GM12878 (cell line): Measurements from ENCODE around the gene ELMO2. TPM values are rescaled to one million over a fixed set of nuclear protein-coding genes. Genes with fewer than 3 reads are reported as not detected.

Source experiments
- ATAC-seq: fragments of 200-7000 bp; cut with Tn5 transposase; 3 replicates; pipeline ENCODE4 v1.9.1; 2020; ENCODE audit warnings: mild to moderate bottlenecking, moderate library complexity
- BruUV-seq: library from RNA; stranded (reverse); fragments of 400-500 nt; replicated peaks from 2 replicates; lab custom pipeline; 2021; lab: Mats Ljungman, UMichigan
- CTCF ChIA-PET: fragments of 300-600 bp; sonication (Branson Sonifier 250); formaldehyde crosslinking; extraction: SDS; loops from one replicate; lab custom pipeline; 2021; ENCODE audit warnings: inconsistent platforms; lab: Yijun Ruan, JAX
- POLR2A ChIA-PET: fragments of 350-600 bp; formaldehyde crosslinking; extraction: SDS; loops from one replicate; lab custom pipeline; 2021; ENCODE audit warnings: inconsistent platforms; lab: Charles Lee
- RAD21 ChIA-PET: fragments of 300-600 bp; sonication (Branson Sonifier 250); formaldehyde crosslinking; loops from one replicate; lab custom pipeline; 2023; ENCODE audit warnings: antibody characterized with exemption; ENCODE audit not compliant: unreplicated experiment; lab: Charles Lee
- SMC1A ChIA-PET: fragments of 300-600 bp; sonication (Branson Sonifier 250); formaldehyde crosslinking; loops from one replicate; lab custom pipeline; 2023; ENCODE audit not compliant: unreplicated experiment, uncharacterized antibody; lab: Charles Lee
- DNase-seq: peaks from one replicate; pipeline ENCODE4 v3.0.0-alpha.2; 2011; ENCODE audit warnings: low read depth, low spot score
- FAIRE-seq: peaks from 3 replicates; lab custom pipeline; 2011; peaks lifted over from hg19 to GRCh38; lab: Jason Lieb, UNC
- H2AFZ ChIP-seq: 2 replicates; pipeline ENCODE4 v1.6.0; 2011; ENCODE audit warnings: low read depth, low read length, control low read depth; ENCODE audit not compliant: control insufficient read depth
- H3K27ac ChIP-seq: 2 replicates; pipeline ENCODE4 v1.5.1; 2011; ENCODE audit warnings: control low read depth; ENCODE audit not compliant: control insufficient read depth, insufficient read depth
- H3K27me3 ChIP-seq, 2 experiments: replicated peaks in 1 of 2; 2 replicates each; pipeline versions ENCODE4 v1.6.0 to v1.6.1; 2011; ENCODE audit warnings: low read length in 1 of 2; ENCODE audit not compliant: control insufficient read depth in 2 of 2, insufficient read depth in 2 of 2
- H3K36me3 ChIP-seq, 2 experiments: 2 replicates each; pipeline ENCODE4 v1.5.1; 2011; ENCODE audit warnings: low read length in 1 of 2; ENCODE audit not compliant: control insufficient read depth in 2 of 2, insufficient read depth in 2 of 2
- H3K4me1 ChIP-seq: 2 replicates; pipeline ENCODE4 v1.6.1; 2011; ENCODE audit warnings: mild to moderate bottlenecking, low read length, moderate library complexity, mixed read lengths; ENCODE audit not compliant: control insufficient read depth, insufficient read depth
- H3K4me2 ChIP-seq: 2 replicates; pipeline ENCODE4 v1.6.0; 2011; ENCODE audit warnings: control low read depth; ENCODE audit not compliant: control insufficient read depth, insufficient read depth
- H3K4me3 ChIP-seq: fragments of 200-600 bp; sonication (generic); 2 replicates; pipeline ENCODE4 v1.5.1; 2016
- H3K79me2 ChIP-seq: 2 replicates; pipeline ENCODE4 v1.6.0; 2011; ENCODE audit warnings: low read length; ENCODE audit not compliant: control insufficient read depth, insufficient read depth
- H3K9ac ChIP-seq: 2 replicates; pipeline ENCODE4 v1.8.0; 2011; ENCODE audit warnings: low read length, control low read depth, mixed read lengths; ENCODE audit not compliant: control insufficient read depth, insufficient read depth
- H3K9me3 ChIP-seq: replicated peaks from 3 replicates; pipeline ENCODE4 v1.5.1; 2011; ENCODE audit warnings: mild to moderate bottlenecking, low read length; ENCODE audit not compliant: control insufficient read depth, insufficient read depth
- H4K20me1 ChIP-seq: 2 replicates; pipeline ENCODE4 v1.6.0; 2011; ENCODE audit not compliant: control insufficient read depth, insufficient read depth
- CBX5 ChIP-seq: sonication (generic); IDR thresholded peaks from 2 replicates; pipeline ENCODE4 v1.6.1; 2016; ENCODE audit warnings: low read depth, moderate library complexity, mild to moderate bottlenecking, inconsistent platforms
- CHD1 ChIP-seq: IDR thresholded peaks from 2 replicates; pipeline ENCODE4 v1.6.1; 2012; ENCODE audit warnings: low read depth, low read length, improper control_type of control experiment
- ETV6 ChIP-seq, 2 experiments: fragments of 450-650 bp in 1 of 2; IDR thresholded peaks in 1 of 2; conservative IDR thresholded peaks in 1 of 2; 2 replicates each; pipeline ENCODE4 v1.6.1; 2014; ENCODE audit warnings: antibody characterized with exemption in 1 of 2, borderline replicate concordance in 1 of 2, low read depth in 1 of 2, mild to moderate bottlenecking in 1 of 2, moderate library complexity in 1 of 2
- NFIC ChIP-seq: IDR thresholded peaks from 2 replicates; pipeline ENCODE4 v1.6.1; 2012; ENCODE audit warnings: low read depth, mild to moderate bottlenecking, inconsistent platforms, low read length, moderate library complexity
- NRF1 ChIP-seq: conservative IDR thresholded peaks from 2 replicates; pipeline ENCODE4 v1.6.1; 2011; ENCODE audit warnings: mild to moderate bottlenecking, low read depth, low read length, improper control_type of control experiment
- TBL1XR1 ChIP-seq: IDR thresholded peaks from 2 replicates; pipeline ENCODE4 v1.6.1; 2012; ENCODE audit warnings: low read depth, low read length, improper control_type of control experiment
- WGBS: methylation state at CpG from one replicate; pipeline ENCODE4 v1.1.6; 2016; ENCODE audit warnings: low lambda C conversion rate; ENCODE audit not compliant: insufficient replicate concordance, insufficient coverage; ENCODE audit errors: missing lambda C conversion rate; 5-methylcytosine and 5-hydroxymethylcytosine counted together
- in situ Hi-C: fragments of 300-500 bp; cut with MboI; formaldehyde crosslinking; loops from 9 replicates; pipeline ENCODE4 v1.14.3; 2018; ENCODE audit warnings: mixed read lengths
- intact Hi-C: fragments of 100-400 bp; cut with micrococcal nuclease; formaldehyde crosslinking; loops from one replicate; pipeline ENCODE4 v1.14.2; 2022; ENCODE audit not compliant: unreplicated experiment
- polyA plus RNA-seq, 11 experiments: library from polyadenylated mRNA; depleted of rRNA in 4 of 11; unstranded in 6 of 11; stranded (reverse) in 5 of 11; fragments of >200 nt; fragmentation: Nextera tagmentation in 4 of 11; fragmentation: Illumina TruSeq in 1 of 11; extraction: Ambion mirVana in 4 of 11; extraction: Trizol in 1 of 11; gene quantifications; 1 replicate in 1 of 11; 2 replicates in 10 of 11; pipeline versions ENCODE4 v1.2.1 to v1.2.3, GENCODE V29; 2011 to 2016; ENCODE audit warnings: inconsistent platforms in 2 of 11, missing spikeins in 2 of 11, low read depth in 1 of 11
- total RNA-seq, 4 experiments: library from RNA; depleted of rRNA in 3 of 4; stranded (reverse); fragments of >200 nt in 3 of 4; fragmentation: Illumina TruSeq in 1 of 4; extraction: Trizol in 1 of 4; gene quantifications; 2 replicates each; pipeline versions ENCODE4 v1.2.1 to v1.2.3, GENCODE V29; 2013 to 2021
- TF ChIP-seq, protein P1 (sequence below): IDR thresholded peaks from 2 replicates; pipeline ENCODE4 v1.6.1; 2012; ENCODE audit warnings: mild to moderate bottlenecking, low read depth, low read length
- TF ChIP-seq, protein P2 (sequence below): IDR thresholded peaks from 2 replicates; pipeline ENCODE4 v1.6.1; 2011; ENCODE audit warnings: mild to moderate bottlenecking, low read depth, low read length, moderate library complexity; ENCODE audit not compliant: insufficient replicate concordance
- TF ChIP-seq, protein P3 (sequence below): fragments of 450-650 bp; formaldehyde crosslinking; IDR thresholded peaks from 2 replicates; pipeline ENCODE4 v1.5.0; 2022; ENCODE audit warnings: mild to moderate bottlenecking, missing genetic modification characterization

The ELMO2 gene
- total and polyA plus RNA-seq, 10 of the 15 experiments (the other 5 are each of a cell fraction or from before 2014, with no cell fraction given) = 14.2 to 40.2 (median 37.6) TPM

DNA sequence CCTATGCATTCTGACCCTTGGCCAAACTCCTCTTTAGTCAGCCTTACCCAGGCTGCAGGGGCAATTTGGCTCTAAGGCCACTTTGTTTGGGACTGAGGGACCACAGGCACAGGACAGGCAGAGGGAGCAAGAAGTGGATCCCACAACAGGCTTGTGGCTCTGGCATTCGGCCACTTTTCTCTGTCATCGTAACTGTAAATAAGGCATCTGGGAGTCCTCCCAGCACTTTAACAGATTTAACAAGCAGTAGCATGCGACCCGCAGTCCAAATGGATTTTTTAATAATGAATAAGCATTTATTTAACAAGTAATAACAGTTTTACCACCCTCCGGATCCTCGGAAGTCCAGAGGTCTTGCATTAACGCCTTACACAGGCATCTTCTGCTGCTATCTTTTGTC lies 82.0 kb downstream of the ELMO2 start:
- peaks cover 4 to 6% of the 10 kb centered on the region in 2 experiments; a peak in 3 of 4 replicates for H3K27me3 ChIP-seq
- SMC1A ChIA-PET = no interaction called here
- H3K4me1 ChIP-seq = no peaks in the 10 kb centered on the region
- no TSS peak for BruUV-seq
- H3K4me2 ChIP-seq = no peak overlapping the region
- H3K79me2 ChIP-seq = no peaks in the 10 kb centered on the region
- no peak overlapping the region for H3K4me3 ChIP-seq
- WGBS = 51% methylated on average over 7 of the region's 7 CpGs
- no peak for ATAC-seq
- H2AFZ ChIP-seq = no peak overlapping the region
- intact Hi-C loops = no loop called here
- CTCF ChIA-PET = no interaction called here
- H4K20me1 ChIP-seq = no peaks in the 10 kb centered on the region
- H3K9me3 ChIP-seq = no peaks in the 10 kb centered on the region
- H3K27ac ChIP-seq = no peak overlapping the region
- RAD21 ChIA-PET = no interaction called here
- POLR2A ChIA-PET = no interaction called here
- H3K36me3 ChIP-seq = no peaks in the 10 kb centered on the region
- DNase-seq = no peak
- no peak for FAIRE-seq
- no peak overlapping the region for H3K9ac ChIP-seq
- no peak for TF ChIP-seq TBL1XR1
- in situ Hi-C loops = no loop called here

DNA sequence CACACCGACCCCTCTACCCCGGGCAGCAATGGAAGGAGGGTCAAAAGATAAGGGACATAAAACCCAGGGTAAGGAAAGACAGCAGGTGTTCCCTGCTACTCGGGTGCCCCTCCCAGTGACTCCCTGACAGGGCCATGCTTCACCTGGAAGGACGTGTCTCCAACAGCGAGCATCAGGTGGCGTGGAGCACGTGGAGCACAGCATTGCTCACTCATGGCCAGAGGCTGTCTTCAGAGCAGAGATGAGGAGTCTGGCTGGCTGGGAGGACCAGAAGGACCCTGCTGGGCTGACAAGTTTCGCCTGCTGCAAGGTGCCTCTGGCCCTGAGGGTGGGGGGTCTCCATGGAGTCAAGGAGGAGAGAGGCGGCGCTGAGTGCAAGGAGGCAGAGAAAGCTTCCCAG lies 82.9 kb downstream of the ELMO2 start:
- no peak overlapping the region for H3K4me3 ChIP-seq
- ATAC-seq = no peak
- no peaks in the 10 kb centered on the region for H3K4me1 ChIP-seq
- TF ChIP-seq NRF1 (no peak), CBX5 (no peak), NFIC (no peak), CHD1 (no peak), ETV6 (conservative IDR thresholded peaks at IDR 0.05 in 1 of 2, IDR thresholded peaks at IDR 0.05 in 1 of 2; ENCODE audit: borderline replicate concordance in 1 of 2, low read depth in 1 of 2) (no peak)
- TF ChIP-seq, protein P1, sequence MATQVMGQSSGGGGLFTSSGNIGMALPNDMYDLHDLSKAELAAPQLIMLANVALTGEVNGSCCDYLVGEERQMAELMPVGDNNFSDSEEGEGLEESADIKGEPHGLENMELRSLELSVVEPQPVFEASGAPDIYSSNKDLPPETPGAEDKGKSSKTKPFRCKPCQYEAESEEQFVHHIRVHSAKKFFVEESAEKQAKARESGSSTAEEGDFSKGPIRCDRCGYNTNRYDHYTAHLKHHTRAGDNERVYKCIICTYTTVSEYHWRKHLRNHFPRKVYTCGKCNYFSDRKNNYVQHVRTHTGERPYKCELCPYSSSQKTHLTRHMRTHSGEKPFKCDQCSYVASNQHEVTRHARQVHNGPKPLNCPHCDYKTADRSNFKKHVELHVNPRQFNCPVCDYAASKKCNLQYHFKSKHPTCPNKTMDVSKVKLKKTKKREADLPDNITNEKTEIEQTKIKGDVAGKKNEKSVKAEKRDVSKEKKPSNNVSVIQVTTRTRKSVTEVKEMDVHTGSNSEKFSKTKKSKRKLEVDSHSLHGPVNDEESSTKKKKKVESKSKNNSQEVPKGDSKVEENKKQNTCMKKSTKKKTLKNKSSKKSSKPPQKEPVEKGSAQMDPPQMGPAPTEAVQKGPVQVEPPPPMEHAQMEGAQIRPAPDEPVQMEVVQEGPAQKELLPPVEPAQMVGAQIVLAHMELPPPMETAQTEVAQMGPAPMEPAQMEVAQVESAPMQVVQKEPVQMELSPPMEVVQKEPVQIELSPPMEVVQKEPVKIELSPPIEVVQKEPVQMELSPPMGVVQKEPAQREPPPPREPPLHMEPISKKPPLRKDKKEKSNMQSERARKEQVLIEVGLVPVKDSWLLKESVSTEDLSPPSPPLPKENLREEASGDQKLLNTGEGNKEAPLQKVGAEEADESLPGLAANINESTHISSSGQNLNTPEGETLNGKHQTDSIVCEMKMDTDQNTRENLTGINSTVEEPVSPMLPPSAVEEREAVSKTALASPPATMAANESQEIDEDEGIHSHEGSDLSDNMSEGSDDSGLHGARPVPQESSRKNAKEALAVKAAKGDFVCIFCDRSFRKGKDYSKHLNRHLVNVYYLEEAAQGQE = no peak
- TF ChIP-seq, protein P2, sequence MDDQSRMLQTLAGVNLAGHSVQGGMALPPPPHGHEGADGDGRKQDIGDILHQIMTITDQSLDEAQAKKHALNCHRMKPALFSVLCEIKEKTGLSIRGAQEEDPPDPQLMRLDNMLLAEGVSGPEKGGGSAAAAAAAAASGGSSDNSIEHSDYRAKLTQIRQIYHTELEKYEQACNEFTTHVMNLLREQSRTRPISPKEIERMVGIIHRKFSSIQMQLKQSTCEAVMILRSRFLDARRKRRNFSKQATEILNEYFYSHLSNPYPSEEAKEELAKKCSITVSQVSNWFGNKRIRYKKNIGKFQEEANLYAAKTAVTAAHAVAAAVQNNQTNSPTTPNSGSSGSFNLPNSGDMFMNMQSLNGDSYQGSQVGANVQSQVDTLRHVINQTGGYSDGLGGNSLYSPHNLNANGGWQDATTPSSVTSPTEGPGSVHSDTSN = no peak
- TF ChIP-seq, protein P3, sequence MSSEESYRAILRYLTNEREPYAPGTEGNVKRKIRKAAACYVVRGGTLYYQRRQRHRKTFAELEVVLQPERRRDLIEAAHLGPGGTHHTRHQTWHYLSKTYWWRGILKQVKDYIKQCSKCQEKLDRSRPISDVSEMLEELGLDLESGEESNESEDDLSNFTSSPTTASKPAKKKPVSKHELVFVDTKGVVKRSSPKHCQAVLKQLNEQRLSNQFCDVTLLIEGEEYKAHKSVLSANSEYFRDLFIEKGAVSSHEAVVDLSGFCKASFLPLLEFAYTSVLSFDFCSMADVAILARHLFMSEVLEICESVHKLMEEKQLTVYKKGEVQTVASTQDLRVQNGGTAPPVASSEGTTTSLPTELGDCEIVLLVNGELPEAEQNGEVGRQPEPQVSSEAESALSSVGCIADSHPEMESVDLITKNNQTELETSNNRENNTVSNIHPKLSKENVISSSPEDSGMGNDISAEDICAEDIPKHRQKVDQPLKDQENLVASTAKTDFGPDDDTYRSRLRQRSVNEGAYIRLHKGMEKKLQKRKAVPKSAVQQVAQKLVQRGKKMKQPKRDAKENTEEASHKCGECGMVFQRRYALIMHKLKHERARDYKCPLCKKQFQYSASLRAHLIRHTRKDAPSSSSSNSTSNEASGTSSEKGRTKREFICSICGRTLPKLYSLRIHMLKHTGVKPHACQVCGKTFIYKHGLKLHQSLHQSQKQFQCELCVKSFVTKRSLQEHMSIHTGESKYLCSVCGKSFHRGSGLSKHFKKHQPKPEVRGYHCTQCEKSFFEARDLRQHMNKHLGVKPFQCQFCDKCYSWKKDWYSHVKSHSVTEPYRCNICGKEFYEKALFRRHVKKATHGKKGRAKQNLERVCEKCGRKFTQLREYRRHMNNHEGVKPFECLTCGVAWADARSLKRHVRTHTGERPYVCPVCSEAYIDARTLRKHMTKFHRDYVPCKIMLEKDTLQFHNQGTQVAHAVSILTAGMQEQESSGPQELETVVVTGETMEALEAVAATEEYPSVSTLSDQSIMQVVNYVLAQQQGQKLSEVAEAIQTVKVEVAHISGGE (CRISPR knock-in tag) = no peak

More for the DNA sequence above, 82.9 kb downstream of the ELMO2 start:
- ChIA-PET SMC1A (no interaction called here), POLR2A (no interaction called here), CTCF (no interaction called here), RAD21 (no interaction called here)
- Histone ChIP-seq H3K27ac (no peak overlapping the region), H3K27me3 (peaks cover 4 to 8% of the 10 kb centered on the region in 2 experiments; a peak in 3 of 4 replicates), H3K9ac (no peak overlapping the region), H3K36me3 (no peaks in the 10 kb centered on the region), H3K4me2 (no peak overlapping the region), H4K20me1 (no peaks in the 10 kb centered on the region), H3K79me2 (no peaks in the 10 kb centered on the region), H2AFZ (no peak overlapping the region), H3K9me3 (no peaks in the 10 kb centered on the region)
- 35% methylated on average over 10 of the region's 10 CpGs for WGBS
- BruUV-seq = no TSS peak
- FAIRE-seq (no peak), DNase-seq (no peak)
- intact Hi-C loops = no loop called here
- in situ Hi-C loops = no loop called here
